Measurements from ENCODE around the gene SDS. TPM values are rescaled to one million over a fixed set of nuclear protein-coding genes. Genes with fewer than 3 reads are reported as not detected.

SDS gene
- total and polyA plus RNA-seq, 2 experiments from 2014 or later, result 0.57 TPM; not detected in 1

GRCh38 chr12:113393749-113394148 is 9.9 kb downstream of the SDS start:
- Histone ChIP-seq H3K79me2 (replicated peaks; ENCODE audit: insufficient read depth) (no peaks in the 10 kb centered on the region), H2AFZ (no peak overlapping the region), H3K4me2 (no peak overlapping the region), H3K9me2 (ENCODE audit: insufficient read depth) (no peaks in the 10 kb centered on the region; the same call in 1 of the 2 replicates), H3F3A (replicated peaks; ENCODE audit: low read depth) (0 out of 2 replicates have a peak, but pooled peaks cover 2% of the 10 kb centered on the region), H4K20me1 (replicated peaks; ENCODE audit: insufficient read depth) (no peaks in the 10 kb centered on the region), H3K4me3 (no peak overlapping the region), H3K36me3 (ENCODE audit: insufficient read depth) (no peaks in the 10 kb centered on the region), H3K4me1 (ENCODE audit: insufficient read depth) (no peaks in the 10 kb centered on the region), H3K27me3 (ENCODE audit: insufficient read depth) (no peaks in the 10 kb centered on the region), H3K27ac (ENCODE audit: low read depth) (no peak overlapping the region)
- ATAC-seq (no peak), DNase-seq (ENCODE audit: low spot score) (no peak)
- TF ChIP-seq, protein P1, sequence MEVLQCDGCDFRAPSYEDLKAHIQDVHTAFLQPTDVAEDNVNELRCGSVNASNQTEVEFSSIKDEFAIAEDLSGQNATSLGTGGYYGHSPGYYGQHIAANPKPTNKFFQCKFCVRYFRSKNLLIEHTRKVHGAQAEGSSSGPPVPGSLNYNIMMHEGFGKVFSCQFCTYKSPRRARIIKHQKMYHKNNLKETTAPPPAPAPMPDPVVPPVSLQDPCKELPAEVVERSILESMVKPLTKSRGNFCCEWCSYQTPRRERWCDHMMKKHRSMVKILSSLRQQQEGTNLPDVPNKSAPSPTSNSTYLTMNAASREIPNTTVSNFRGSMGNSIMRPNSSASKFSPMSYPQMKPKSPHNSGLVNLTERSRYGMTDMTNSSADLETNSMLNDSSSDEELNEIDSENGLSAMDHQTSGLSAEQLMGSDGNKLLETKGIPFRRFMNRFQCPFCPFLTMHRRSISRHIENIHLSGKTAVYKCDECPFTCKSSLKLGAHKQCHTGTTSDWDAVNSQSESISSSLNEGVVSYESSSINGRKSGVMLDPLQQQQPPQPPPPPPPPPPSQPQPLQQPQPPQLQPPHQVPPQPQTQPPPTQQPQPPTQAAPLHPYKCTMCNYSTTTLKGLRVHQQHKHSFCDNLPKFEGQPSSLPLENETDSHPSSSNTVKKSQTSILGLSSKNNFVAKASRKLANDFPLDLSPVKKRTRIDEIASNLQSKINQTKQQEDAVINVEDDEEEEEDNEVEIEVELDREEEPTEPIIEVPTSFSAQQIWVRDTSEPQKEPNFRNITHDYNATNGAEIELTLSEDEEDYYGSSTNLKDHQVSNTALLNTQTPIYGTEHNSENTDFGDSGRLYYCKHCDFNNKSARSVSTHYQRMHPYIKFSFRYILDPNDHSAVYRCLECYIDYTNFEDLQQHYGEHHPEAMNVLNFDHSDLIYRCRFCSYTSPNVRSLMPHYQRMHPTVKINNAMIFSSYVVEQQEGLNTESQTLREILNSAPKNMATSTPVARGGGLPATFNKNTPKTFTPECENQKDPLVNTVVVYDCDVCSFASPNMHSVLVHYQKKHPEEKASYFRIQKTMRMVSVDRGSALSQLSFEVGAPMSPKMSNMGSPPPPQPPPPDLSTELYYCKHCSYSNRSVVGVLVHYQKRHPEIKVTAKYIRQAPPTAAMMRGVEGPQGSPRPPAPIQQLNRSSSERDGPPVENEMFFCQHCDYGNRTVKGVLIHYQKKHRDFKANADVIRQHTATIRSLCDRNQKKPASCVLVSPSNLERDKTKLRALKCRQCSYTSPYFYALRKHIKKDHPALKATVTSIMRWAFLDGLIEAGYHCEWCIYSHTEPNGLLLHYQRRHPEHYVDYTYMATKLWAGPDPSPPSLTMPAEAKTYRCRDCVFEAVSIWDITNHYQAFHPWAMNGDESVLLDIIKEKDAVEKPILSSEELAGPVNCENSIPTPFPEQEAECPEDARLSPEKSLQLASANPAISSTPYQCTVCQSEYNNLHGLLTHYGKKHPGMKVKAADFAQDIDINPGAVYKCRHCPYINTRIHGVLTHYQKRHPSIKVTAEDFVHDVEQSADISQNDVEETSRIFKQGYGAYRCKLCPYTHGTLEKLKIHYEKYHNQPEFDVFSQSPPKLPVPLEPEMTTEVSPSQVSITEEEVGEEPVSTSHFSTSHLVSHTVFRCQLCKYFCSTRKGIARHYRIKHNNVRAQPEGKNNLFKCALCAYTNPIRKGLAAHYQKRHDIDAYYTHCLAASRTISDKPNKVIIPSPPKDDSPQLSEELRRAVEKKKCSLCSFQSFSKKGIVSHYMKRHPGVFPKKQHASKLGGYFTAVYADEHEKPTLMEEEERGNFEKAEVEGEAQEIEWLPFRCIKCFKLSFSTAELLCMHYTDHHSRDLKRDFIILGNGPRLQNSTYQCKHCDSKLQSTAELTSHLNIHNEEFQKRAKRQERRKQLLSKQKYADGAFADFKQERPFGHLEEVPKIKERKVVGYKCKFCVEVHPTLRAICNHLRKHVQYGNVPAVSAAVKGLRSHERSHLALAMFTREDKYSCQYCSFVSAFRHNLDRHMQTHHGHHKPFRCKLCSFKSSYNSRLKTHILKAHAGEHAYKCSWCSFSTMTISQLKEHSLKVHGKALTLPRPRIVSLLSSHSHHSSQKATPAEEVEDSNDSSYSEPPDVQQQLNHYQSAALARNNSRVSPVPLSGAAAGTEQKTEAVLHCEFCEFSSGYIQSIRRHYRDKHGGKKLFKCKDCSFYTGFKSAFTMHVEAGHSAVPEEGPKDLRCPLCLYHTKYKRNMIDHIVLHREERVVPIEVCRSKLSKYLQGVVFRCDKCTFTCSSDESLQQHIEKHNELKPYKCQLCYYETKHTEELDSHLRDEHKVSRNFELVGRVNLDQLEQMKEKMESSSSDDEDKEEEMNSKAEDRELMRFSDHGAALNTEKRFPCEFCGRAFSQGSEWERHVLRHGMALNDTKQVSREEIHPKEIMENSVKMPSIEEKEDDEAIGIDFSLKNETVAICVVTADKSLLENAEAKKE (CRISPR knock-in tag; IDR thresholded peaks at IDR 0.05), result no peak
- TF ChIP-seq, protein P2, sequence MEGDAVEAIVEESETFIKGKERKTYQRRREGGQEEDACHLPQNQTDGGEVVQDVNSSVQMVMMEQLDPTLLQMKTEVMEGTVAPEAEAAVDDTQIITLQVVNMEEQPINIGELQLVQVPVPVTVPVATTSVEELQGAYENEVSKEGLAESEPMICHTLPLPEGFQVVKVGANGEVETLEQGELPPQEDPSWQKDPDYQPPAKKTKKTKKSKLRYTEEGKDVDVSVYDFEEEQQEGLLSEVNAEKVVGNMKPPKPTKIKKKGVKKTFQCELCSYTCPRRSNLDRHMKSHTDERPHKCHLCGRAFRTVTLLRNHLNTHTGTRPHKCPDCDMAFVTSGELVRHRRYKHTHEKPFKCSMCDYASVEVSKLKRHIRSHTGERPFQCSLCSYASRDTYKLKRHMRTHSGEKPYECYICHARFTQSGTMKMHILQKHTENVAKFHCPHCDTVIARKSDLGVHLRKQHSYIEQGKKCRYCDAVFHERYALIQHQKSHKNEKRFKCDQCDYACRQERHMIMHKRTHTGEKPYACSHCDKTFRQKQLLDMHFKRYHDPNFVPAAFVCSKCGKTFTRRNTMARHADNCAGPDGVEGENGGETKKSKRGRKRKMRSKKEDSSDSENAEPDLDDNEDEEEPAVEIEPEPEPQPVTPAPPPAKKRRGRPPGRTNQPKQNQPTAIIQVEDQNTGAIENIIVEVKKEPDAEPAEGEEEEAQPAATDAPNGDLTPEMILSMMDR (conservative IDR thresholded peaks at IDR 0.05; ENCODE audit: low read depth in 2 of 2), result no peak
- TF ChIP-seq, protein P3, sequence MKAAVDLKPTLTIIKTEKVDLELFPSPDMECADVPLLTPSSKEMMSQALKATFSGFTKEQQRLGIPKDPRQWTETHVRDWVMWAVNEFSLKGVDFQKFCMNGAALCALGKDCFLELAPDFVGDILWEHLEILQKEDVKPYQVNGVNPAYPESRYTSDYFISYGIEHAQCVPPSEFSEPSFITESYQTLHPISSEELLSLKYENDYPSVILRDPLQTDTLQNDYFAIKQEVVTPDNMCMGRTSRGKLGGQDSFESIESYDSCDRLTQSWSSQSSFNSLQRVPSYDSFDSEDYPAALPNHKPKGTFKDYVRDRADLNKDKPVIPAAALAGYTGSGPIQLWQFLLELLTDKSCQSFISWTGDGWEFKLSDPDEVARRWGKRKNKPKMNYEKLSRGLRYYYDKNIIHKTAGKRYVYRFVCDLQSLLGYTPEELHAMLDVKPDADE (IDR thresholded peaks at IDR 0.05), result no peak
- no peak for TF ChIP-seq STAT1 (IDR thresholded peaks at IDR 0.05; ENCODE audit: unreplicated experiment)
- no peak for TF ChIP-seq CREB1 (CRISPR knock-in tag; IDR thresholded peaks at IDR 0.05; ENCODE audit: low read depth)
- TF ChIP-seq NANOG (IDR thresholded peaks at IDR 0.05; ENCODE audit: borderline replicate concordance), result no peak
- no peak for TF ChIP-seq JUNB (IDR thresholded peaks at IDR 0.05; ENCODE audit: unreplicated experiment)
- TF ChIP-seq REST (IDR thresholded peaks at IDR 0.05; ENCODE audit: unreplicated experiment), result no peak
- no peak for TF ChIP-seq EZH2phosphoT487 (IDR thresholded peaks at IDR 0.05; ENCODE audit: unreplicated experiment)
- no peak for TF ChIP-seq ZNF114 (CRISPR knock-in tag; IDR thresholded peaks at IDR 0.05)
- TF ChIP-seq ZNF331 (CRISPR knock-in tag; IDR thresholded peaks at IDR 0.05; ENCODE audit: low read depth), result no peak
- no peak for TF ChIP-seq EZH2 (IDR thresholded peaks at IDR 0.05; ENCODE audit: low read depth, unreplicated experiment)
- TF ChIP-seq POLR2AphosphoS5 (IDR thresholded peaks at IDR 0.05; ENCODE audit: low read depth), result no peak
- Mint-ChIP-seq H3K4me1 (no peaks in the 10 kb centered on the region), H3K27ac (no peak overlapping the region), H3K27me3 (ENCODE audit: insufficient read depth, low read depth, poor library complexity) (no peaks in the 10 kb centered on the region), H3K36me3 (ENCODE audit: low read depth) (no peaks in the 10 kb centered on the region; the same call in 2 of the 3 replicates), H3K4me3 (no peak overlapping the region), H3K9me3 (no peaks in the 10 kb centered on the region; the same call in 2 of the 3 replicates)

All from GM23338 (cell line).